HG03196 (cell line): ENCODE results near the gene OXSR1.
"Not testable (repeated sequence)": the region's sequence is repeated elsewhere in the genome, so short reads cannot be mapped to it uniquely, and the experiment has no call there.

Source experiments
- ATAC-seq: cut with Tn5 transposase; IDR thresholded peaks from one replicate; pipeline ENCODE4 v1.9.1; 2021; ENCODE audit not compliant: unreplicated experiment

Gene OXSR1

DNA sequence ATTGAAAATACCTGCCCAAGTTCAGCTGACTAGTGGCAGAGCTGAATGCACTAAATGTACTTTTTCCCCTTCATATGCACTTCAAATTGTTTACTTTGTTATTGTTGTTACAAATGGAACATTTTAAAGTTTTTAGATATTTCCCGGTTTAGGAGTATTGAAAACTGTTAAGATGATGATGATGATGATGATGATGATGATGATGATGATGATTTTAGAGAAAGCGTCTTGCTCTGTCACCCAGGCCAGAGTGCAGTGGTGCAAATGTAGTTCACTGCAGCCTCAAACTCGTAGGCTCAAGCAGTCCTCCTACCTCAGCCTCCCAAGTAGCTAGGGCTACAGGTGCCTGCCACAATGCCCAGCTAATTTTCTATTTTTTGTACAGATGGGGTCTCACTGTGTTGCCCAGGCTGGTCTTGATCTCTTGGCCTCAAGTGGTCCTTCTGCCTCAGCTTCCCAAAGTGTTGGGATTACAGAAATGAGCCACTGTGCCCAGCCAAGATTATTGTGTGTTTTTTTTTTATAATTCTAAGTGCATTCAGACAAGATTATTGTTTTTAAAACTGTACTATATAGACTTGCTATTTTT is 54.4 kb downstream of the OXSR1 start:
- ATAC-seq: no peak

DNA sequence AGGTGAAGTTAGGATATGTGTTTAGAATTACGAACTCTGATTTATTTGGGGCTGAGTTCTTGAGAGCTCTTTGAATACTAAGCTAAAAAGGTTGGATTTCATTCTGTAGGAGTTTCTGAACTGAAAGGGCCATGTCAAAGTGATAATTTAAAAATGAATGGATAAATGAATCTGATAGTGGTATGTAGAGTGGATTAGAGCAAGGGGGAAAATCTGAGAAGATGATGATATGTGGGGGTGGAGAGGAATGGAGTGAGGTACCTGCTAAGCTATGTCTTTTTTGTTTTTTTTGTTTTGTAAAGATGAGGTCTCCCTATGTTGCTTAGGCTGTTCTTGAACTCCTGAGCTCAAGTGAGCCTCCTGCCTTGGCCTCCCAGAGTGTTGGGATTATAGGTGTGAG is 55.7 kb downstream of the OXSR1 start:
- no peak for ATAC-seq

GRCh38 chr3:38222032-38222634 is 56.8 kb downstream of the OXSR1 start:
- no peak for ATAC-seq

- no peak for ATAC-seq
Observed at GRCh38 chr3:38224357-38224756, 59.0 kb downstream of the OXSR1 start.

DNA sequence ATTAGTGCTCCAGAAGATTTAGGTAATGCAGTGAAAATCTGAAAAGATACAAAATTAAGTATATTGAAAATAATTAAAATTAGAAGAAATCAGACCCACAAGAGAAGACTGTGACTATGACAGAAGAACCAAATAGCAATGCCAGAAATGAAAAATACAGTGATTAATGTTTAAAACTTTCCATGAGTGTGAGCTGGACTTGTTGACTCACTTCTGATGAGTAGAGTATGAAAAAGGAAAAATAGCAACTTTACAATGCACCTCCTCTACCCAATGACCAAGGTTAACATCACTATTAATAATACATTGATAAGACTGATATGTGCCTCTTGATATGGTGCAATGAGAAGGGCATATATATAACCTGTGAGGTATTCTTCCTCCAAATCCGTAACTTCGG is 60.9 kb downstream of the OXSR1 start:
- no peak for ATAC-seq

GRCh38 chr3:38227989-38228388 is 62.7 kb downstream of the OXSR1 start:
- no peak for ATAC-seq

- no peak for ATAC-seq
Observed at GRCh38 chr3:38229036-38229435, 63.7 kb downstream of the OXSR1 start.

GRCh38 chr3:38232701-38233100 is 67.4 kb downstream of the OXSR1 start:
- ATAC-seq: no peak

- no peak for ATAC-seq
Observed at GRCh38 chr3:38235466-38235865, 70.1 kb downstream of the OXSR1 start.

DNA sequence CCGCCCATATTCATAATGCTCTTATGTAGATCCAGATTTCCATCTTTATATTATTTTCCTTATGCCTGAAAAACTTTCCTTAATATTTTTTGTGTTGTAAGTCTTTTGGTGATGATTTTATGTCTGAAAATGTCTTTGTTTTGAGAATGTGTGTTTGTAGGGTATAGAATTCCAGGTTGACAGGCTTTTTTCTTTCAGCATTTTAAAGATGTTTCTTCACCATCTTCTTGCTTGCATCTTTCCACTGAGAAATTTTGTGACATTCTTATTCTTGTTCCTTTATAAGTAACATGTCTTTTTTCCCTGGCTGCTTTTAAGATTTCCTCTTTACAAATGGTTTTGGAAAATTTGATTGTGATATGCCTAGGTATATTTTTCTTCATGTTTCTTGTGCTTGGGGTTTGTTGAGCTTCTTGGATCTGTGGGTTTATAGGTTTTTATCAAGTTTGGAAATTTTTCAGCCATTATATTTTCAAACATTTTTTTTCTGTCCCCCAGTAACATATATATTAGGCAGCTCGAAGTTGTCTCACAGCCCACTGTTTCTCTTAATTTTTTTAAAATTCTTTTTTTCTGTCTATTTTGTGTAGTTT is 73.2 kb downstream of the OXSR1 start:
- no peak for ATAC-seq

DNA sequence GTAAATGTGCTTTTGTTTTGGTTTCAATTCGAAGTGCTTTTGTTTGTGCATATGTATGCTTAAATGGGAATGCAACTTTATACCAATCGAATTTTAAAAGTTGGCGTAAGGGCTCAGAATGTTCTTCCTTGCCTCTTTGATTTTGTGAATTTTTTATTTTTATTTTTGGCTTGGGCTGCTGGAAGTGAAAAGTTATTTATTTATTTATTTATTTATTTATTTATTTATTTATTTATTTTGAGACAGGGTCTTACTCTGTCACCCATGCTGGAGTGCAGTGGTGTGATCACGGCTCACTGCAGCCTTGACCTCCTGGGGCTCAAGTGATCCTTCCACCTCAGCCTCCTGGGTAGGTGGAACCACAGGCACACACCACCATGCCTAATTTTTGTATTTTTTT is 77.5 kb downstream of the OXSR1 start:
- ATAC-seq: not testable (repeated sequence)

- ATAC-seq: no peak
Observed at GRCh38 chr3:38245930-38246329, 80.6 kb downstream of the OXSR1 start.

- no peak for ATAC-seq
Observed at GRCh38 chr3:38247366-38248035, 82.2 kb downstream of the OXSR1 start.

GRCh38 chr3:38250198-38250597 is 84.9 kb downstream of the OXSR1 start:
- no peak for ATAC-seq

DNA sequence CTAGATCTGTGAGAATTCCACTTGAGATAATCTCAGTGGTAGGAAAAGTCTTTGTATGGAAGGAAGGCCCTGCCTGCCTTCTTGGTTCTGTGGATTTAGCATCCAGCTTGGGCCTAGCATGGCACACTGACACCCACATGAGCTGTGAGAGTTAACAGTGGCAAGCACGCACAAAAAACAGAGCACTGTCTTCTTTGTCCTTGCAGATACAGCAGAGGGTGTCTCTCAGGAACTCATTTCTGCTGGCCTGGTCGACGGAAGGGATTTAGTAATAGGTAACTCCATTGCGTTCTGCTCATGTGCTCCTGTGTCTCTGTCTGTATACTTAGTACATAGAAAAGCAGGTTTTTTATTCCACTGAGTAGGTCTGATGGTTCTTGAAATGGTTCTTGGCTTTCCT is 85.9 kb downstream of the OXSR1 start:
- ATAC-seq: no peak

- ATAC-seq: no peak
Observed at GRCh38 chr3:38253704-38254103, 88.4 kb downstream of the OXSR1 start.

- no peak for ATAC-seq
Observed at GRCh38 chr3:38254872-38255271, 89.5 kb downstream of the OXSR1 start.

DNA sequence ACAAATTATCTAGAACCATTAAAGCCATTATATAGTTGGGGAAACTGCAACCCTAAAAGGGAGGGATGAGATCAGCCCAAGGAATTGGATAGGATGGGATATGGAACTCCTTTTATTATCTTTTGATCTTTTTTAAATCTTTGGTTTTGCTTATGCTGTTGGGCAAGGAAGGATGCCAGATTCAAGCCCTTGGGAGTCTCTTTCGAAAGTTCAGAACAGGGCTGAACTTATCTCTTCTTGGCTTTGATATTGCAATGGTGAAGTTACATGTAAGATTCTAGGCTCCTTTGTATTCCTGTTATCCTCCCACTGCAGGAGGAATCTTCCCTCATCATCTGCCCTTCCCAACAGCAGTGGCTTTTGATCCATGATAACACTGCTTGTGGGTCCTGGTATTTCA is 90.3 kb downstream of the OXSR1 start:
- no peak for ATAC-seq

DNA sequence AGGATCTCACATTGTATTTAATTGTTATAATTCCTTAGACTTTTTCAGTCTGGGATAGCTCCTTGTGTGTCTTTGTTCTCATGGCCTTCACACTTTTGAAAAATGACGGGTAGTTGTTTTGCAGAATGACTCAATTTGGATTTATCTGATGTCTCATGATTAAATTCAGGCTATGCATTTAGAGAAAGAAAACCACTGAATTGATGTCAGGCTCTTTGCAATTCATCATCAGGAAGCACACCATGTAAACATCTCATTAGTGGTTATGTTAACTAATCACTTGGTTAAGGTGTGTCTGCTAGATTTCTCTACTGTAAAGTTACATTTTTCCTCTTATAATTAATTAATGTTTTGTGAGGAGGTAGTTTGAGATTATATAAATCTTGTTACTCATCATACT is 92.2 kb downstream of the OXSR1 start:
- no peak for ATAC-seq

DNA sequence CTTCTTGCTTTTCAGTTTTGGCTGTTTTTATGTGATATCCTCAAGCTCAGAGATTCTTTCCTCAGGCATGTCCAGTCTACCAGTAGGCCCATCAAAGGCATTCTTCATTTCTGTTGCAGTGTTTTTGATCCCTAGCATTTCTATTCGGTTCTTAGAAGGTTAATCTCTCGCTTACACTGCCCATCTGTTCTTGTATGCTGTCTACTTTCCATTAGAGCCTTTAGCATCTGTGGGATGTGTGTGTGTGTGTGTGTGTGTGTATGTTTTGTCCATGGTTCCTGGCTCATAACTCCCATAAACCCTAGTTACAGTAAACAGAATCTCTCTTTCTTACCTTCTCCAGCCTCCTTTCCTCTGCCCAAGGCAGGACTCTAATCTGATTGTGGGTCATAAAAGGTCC is 95.1 kb downstream of the OXSR1 start:
- ATAC-seq: no peak

DNA sequence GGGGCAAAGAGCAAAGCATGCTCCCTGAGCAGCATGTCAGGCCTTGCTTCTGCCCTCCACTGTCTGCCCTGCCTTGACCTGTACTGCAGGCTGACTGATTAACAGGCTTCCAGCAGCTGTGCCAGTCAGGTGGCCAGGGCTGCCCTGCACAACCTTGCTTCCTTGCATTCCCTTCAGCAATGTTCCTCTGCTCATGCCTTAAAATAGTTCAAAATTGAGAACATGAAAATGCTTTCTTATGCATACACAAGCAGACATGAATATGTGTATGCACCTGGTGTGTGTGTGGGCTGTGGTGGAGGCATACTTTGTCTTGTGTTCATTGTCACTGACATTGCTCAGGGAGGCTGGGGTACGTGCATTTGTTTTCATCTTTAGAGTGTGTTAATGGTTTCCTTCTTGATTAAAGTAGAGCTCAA is 99.0 kb downstream of the OXSR1 start:
- no peak for ATAC-seq

- ATAC-seq: no peak
Observed at GRCh38 chr3:38264779-38265178, 99.4 kb downstream of the OXSR1 start.
